Mucosa of rectum (tissue), 2 donors: ENCODE data around the gene BAZ2B.
A peak's percentile ranks its signal among the peaks of the same experiment; 100 is the strongest.

Experiments used
- H3K27ac ChIP-seq, 2 donors: one replicate each; pipeline ENCODE4 v1.7.0; 2013; ENCODE audit warnings: inconsistent platforms in 2 of 2, low read depth in 2 of 2, low read length in 2 of 2
- H3K27me3 ChIP-seq, 2 donors: one replicate each; pipeline ENCODE4 v1.7.0; 2013; ENCODE audit warnings: low read length in 2 of 2; ENCODE audit not compliant: control insufficient read depth in 2 of 2, insufficient read depth in 2 of 2
- H3K36me3 ChIP-seq, 2 donors: one replicate each; pipeline ENCODE4 v1.7.0; 2013; ENCODE audit warnings: low read length in 2 of 2; ENCODE audit not compliant: control insufficient read depth in 2 of 2, insufficient read depth in 2 of 2
- H3K4me1 ChIP-seq, 2 donors: one replicate each; pipeline ENCODE4 v1.7.0; 2013; ENCODE audit warnings: low read length in 2 of 2, mild to moderate bottlenecking in 1 of 2; ENCODE audit not compliant: control insufficient read depth in 2 of 2, insufficient read depth in 2 of 2
- H3K4me3 ChIP-seq, 2 donors: one replicate each; pipeline ENCODE4 v1.7.0; 2013; ENCODE audit warnings: low read length in 2 of 2
- H3K9ac ChIP-seq, 2 donors: one replicate each; pipeline ENCODE4 v1.7.0; 2013; ENCODE audit warnings: low read length in 2 of 2, low read depth in 1 of 2, mild to moderate bottlenecking in 1 of 2
- H3K9me3 ChIP-seq, 2 donors: one replicate each; pipeline ENCODE4 v1.7.0; 2013; ENCODE audit warnings: low read length in 2 of 2; ENCODE audit not compliant: control insufficient read depth in 2 of 2
- donor health status: healthy.
- donor health status: Normal muscosa, but diverticular disease.

Gene BAZ2B

GRCh38 chr2:159285929-159286708, 330.2 kb downstream of the BAZ2B start, which contains the start of gene WDSUB1:
WDSUB1 (minus strand) TSS chr2:159286703; CDS start chr2:159283069, 3,634 bp downstream.
- Histone ChIP-seq H3K27ac (peak within 1 kb of the TSS; percentile 89 to 90), H3K4me1 (peaks cover 0 to 3% of the 10 kb centered on the region in 2 donors), H3K36me3 (peaks cover 0 to 5% of the 10 kb centered on the region in 2 donors), H3K4me3 (peak within 1 kb of the TSS; percentile 83 to 99), H3K9me3 (no peaks in the 10 kb centered on the region), H3K9ac (peak within 1 kb of the TSS; percentile 84 to 88), H3K27me3 (no peaks in the 10 kb centered on the region)

GRCh38 chr2:159285433-159285832, 330.9 kb downstream of the BAZ2B start:
- H3K9me3 ChIP-seq, result no peaks in the 10 kb centered on the region
- peak overlapping the region in 1 of 2 donors; percentile 88 for H3K9ac ChIP-seq
- H3K4me1 ChIP-seq, result peaks cover 0 to 3% of the 10 kb centered on the region in 2 donors
- H3K4me3 ChIP-seq, result peak overlapping the region; percentile 82 to 83
- peaks cover 0 to 5% of the 10 kb centered on the region in 2 donors for H3K36me3 ChIP-seq
- no peaks in the 10 kb centered on the region for H3K27me3 ChIP-seq
- peak overlapping the region; percentile 81 to 89 for H3K27ac ChIP-seq

DNA sequence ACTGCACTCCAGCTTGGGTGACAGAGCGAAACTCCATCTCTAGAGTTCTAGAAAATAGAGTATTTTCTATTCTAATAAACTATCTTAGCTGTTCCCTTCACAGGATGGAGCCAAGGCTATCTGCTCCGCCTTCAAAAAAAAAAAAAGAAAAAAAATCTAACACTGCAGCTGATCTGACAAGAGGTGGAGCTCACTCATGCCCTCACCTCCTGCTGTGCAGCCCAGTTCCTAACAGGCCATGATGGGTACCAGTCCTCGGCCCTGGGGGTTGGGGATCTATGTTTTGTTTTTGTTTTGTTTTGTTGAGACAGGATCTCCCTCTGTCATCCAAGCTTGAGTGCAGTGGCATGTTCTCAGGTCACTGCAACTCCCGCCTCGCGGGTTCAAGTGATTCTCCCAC, 332.8 kb downstream of the BAZ2B start:
- Histone ChIP-seq H3K36me3 (peaks cover 0 to 5% of the 10 kb centered on the region in 2 donors), H3K4me1 (peaks cover 0 to 3% of the 10 kb centered on the region in 2 donors), H3K4me3 (no peak overlapping the region), H3K9me3 (no peaks in the 10 kb centered on the region), H3K9ac (no peak overlapping the region), H3K27ac (no peak overlapping the region), H3K27me3 (no peaks in the 10 kb centered on the region)

DNA sequence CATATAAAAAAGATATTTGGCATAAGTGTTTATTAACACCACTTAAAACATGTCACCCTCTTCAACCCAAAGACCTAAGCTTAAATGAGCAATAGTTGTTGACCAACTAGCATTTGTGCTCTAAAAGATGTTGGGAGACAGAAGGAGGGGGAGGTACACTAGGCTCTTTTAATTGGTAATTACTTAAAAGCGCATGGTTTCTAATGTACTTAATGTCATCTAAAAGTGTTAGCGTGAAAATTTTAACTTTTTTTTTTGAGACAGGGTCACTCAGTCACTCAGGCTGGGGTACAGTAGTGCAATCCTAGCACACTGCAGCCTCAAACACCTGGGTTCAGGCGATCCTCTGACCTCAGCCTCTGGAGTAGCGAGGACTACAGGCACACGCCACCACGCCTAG, 335.3 kb downstream of the BAZ2B start:
- Histone ChIP-seq H3K36me3 (peaks cover 0 to 5% of the 10 kb centered on the region in 2 donors), H3K9me3 (no peaks in the 10 kb centered on the region)

DNA sequence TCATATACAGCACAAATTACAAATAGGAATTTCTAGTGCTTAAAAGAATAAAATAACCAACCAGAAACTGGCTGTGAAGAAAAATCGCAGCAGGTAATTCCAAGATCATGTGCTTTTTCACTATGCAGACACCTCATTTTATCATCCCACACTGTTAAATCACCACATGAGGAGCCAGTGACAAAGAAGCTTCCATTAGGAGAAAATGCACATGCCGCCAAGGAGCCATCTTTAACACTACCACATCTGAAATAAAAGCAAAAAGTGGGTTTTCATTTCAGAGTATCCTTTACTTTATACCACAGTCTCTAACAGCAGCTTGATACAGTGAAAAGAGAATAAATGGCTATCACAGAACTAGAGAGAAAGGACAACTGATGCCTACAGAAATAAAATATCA, 336.6 kb downstream of the BAZ2B start:
- Histone ChIP-seq H3K36me3 (peaks cover 0 to 7% of the 10 kb centered on the region in 2 donors), H3K9ac (no peak overlapping the region), H3K4me1 (no peaks in the 10 kb centered on the region), H3K4me3 (no peak overlapping the region), H3K27ac (no peak overlapping the region), H3K27me3 (no peaks in the 10 kb centered on the region), H3K9me3 (no peaks in the 10 kb centered on the region)

More for the DNA sequence above, 335.3 kb downstream of the BAZ2B start:
- no peaks in the 10 kb centered on the region for H3K4me1 ChIP-seq
- no peak overlapping the region for H3K9ac ChIP-seq
- no peaks in the 10 kb centered on the region for H3K27me3 ChIP-seq
- no peak overlapping the region for H3K27ac ChIP-seq
- no peak overlapping the region for H3K4me3 ChIP-seq

GRCh38 chr2:159275111-159275510, 341.2 kb downstream of the BAZ2B start:
- H3K4me1 ChIP-seq, result no peaks in the 10 kb centered on the region
- no peak overlapping the region for H3K9ac ChIP-seq
- peaks cover 4 to 8% of the 10 kb centered on the region in 2 donors for H3K36me3 ChIP-seq
- H3K27ac ChIP-seq, result no peak overlapping the region
- H3K27me3 ChIP-seq, result no peaks in the 10 kb centered on the region
- H3K9me3 ChIP-seq, result no peaks in the 10 kb centered on the region
- no peak overlapping the region for H3K4me3 ChIP-seq

GRCh38 chr2:159272156-159272555, 344.2 kb downstream of the BAZ2B start:
- Histone ChIP-seq H3K36me3 (peaks cover 4 to 8% of the 10 kb centered on the region in 2 donors), H3K4me3 (no peak overlapping the region), H3K27ac (no peak overlapping the region), H3K27me3 (no peaks in the 10 kb centered on the region), H3K9ac (no peak overlapping the region), H3K9me3 (no peaks in the 10 kb centered on the region), H3K4me1 (no peaks in the 10 kb centered on the region)

DNA sequence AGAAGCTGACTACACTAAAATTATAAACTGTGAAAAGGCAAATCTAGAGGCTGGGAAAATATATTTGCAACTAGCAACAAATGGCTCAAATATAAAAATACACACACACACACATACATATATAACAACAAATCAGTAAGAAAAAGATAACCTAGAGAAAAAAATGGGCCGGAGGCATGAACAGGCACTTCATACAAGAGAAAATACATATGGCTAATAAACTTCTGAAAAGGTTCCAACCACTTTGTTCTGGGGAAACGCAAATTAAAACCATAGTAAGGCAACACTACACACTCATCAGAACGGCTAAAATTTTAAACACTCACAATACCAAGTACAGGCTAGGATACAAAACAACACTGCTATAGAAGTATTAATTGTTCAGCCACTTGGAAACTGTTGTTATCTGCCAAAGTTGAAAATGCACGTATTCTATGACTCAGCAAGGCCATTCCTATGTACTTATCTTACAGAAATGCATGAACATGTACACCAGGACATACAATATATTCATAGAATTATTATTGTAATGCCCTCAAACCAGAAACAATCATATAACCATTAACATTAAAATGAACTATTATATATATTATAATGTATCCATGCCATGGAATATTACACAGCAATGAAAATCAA, 345.5 kb downstream of the BAZ2B start:
- no peak overlapping the region for H3K4me3 ChIP-seq
- H3K4me1 ChIP-seq, result no peaks in the 10 kb centered on the region
- H3K9ac ChIP-seq, result no peak overlapping the region
- H3K9me3 ChIP-seq, result no peaks in the 10 kb centered on the region
- no peak overlapping the region for H3K27ac ChIP-seq
- H3K36me3 ChIP-seq, result peaks cover 4 to 8% of the 10 kb centered on the region in 2 donors
- no peaks in the 10 kb centered on the region for H3K27me3 ChIP-seq
